ENCODE measurements around the gene BIRC7.

Gene BIRC7

GRCh38 chr20:63241272-63241671 is 5.6 kb downstream of the BIRC7 start:
- H3K9ac ChIP-seq (ENCODE audit: low read length) = no peak overlapping the region
- no peaks in the 10 kb centered on the region for H3K4me1 ChIP-seq (ENCODE audit: insufficient read depth, low read length, severe bottlenecking)
- no peak overlapping the region for H3K4me3 ChIP-seq (ENCODE audit: low read depth, low read length, poor library complexity, severe bottlenecking)
- H3K9me3 ChIP-seq (ENCODE audit: low read length) = no peaks in the 10 kb centered on the region
- no peaks in the 10 kb centered on the region; the same call in 1 of the 2 replicates for H3K27me3 ChIP-seq (ENCODE audit: insufficient read depth, low read length)
- H2AFZ ChIP-seq (ENCODE audit: low read length) = no peak overlapping the region
- H3F3A ChIP-seq (ENCODE audit: insufficient read depth, low read length) = no peaks in the 10 kb centered on the region
- H3K9me2 ChIP-seq (ENCODE audit: low read depth, low read length) = no peaks in the 10 kb centered on the region
- H3K79me2 ChIP-seq (ENCODE audit: insufficient read depth, low read length) = no peaks in the 10 kb centered on the region
- H3K36me3 ChIP-seq (ENCODE audit: insufficient read depth, low read length) = no peaks in the 10 kb centered on the region
- TF ChIP-seq CTCF (IDR thresholded peaks at IDR 0.05; ENCODE audit: low read length) = no peak
- H3K4me2 ChIP-seq (ENCODE audit: low read length) = no peak overlapping the region
- H4K20me1 ChIP-seq (ENCODE audit: insufficient read depth, low read length) = no peaks in the 10 kb centered on the region
- no peak overlapping the region for H3K27ac ChIP-seq (ENCODE audit: low read depth, low read length, poor library complexity, severe bottlenecking)

GRCh38 chr20:63242736-63243135 is 7.0 kb downstream of the BIRC7 start:
- H3K9me3 ChIP-seq (ENCODE audit: low read length) = no peaks in the 10 kb centered on the region
- no peak overlapping the region for H3K4me3 ChIP-seq (ENCODE audit: low read depth, low read length, poor library complexity, severe bottlenecking)
- H3K9me2 ChIP-seq (ENCODE audit: low read depth, low read length) = no peaks in the 10 kb centered on the region
- H3K9ac ChIP-seq (ENCODE audit: low read length) = no peak overlapping the region
- H3K36me3 ChIP-seq (ENCODE audit: insufficient read depth, low read length) = no peaks in the 10 kb centered on the region
- TF ChIP-seq CTCF (IDR thresholded peaks at IDR 0.05; ENCODE audit: low read length) (no peak), EZH2 (IDR thresholded peaks at IDR 0.05; ENCODE audit: borderline replicate concordance, low read length) (no peak)
- no peaks in the 10 kb centered on the region for H3K79me2 ChIP-seq (ENCODE audit: insufficient read depth, low read length)
- H3K4me1 ChIP-seq (ENCODE audit: insufficient read depth, low read length, severe bottlenecking) = no peaks in the 10 kb centered on the region
- H3F3A ChIP-seq (ENCODE audit: insufficient read depth, low read length) = no peaks in the 10 kb centered on the region
- peaks cover 4% of the 10 kb centered on the region; the same call in 1 of the 2 replicates for H3K27me3 ChIP-seq (ENCODE audit: insufficient read depth, low read length)
- H2AFZ ChIP-seq (ENCODE audit: low read length) = no peak overlapping the region
- no peak overlapping the region for H3K4me2 ChIP-seq (ENCODE audit: low read length)
- no peaks in the 10 kb centered on the region for H4K20me1 ChIP-seq (ENCODE audit: insufficient read depth, low read length)
- H3K27ac ChIP-seq (ENCODE audit: low read depth, low read length, poor library complexity, severe bottlenecking) = no peak overlapping the region

GRCh38 chr20:63243604-63244247 is 8.0 kb downstream of the BIRC7 start:
- TF ChIP-seq CTCF (IDR thresholded peaks at IDR 0.05; ENCODE audit: low read length) (no peak), EZH2 (IDR thresholded peaks at IDR 0.05; ENCODE audit: borderline replicate concordance, low read length) (no peak)
- H3K27me3 ChIP-seq (ENCODE audit: insufficient read depth, low read length) = peaks cover 4% of the 10 kb centered on the region; the same call in 1 of the 2 replicates
- no peaks in the 10 kb centered on the region for H3K9me2 ChIP-seq (ENCODE audit: low read depth, low read length)
- no peaks in the 10 kb centered on the region for H3K36me3 ChIP-seq (ENCODE audit: insufficient read depth, low read length)
- no peak overlapping the region for H3K4me3 ChIP-seq (ENCODE audit: low read depth, low read length, poor library complexity, severe bottlenecking)
- no peak overlapping the region for H2AFZ ChIP-seq (ENCODE audit: low read length)
- H3F3A ChIP-seq (ENCODE audit: insufficient read depth, low read length) = no peaks in the 10 kb centered on the region
- no peaks in the 10 kb centered on the region for H3K9me3 ChIP-seq (ENCODE audit: low read length)
- H3K27ac ChIP-seq (ENCODE audit: low read depth, low read length, poor library complexity, severe bottlenecking) = no peak overlapping the region
- no peaks in the 10 kb centered on the region for H3K4me1 ChIP-seq (ENCODE audit: insufficient read depth, low read length, severe bottlenecking)
- H3K79me2 ChIP-seq (ENCODE audit: insufficient read depth, low read length) = no peaks in the 10 kb centered on the region
- no peaks in the 10 kb centered on the region for H4K20me1 ChIP-seq (ENCODE audit: insufficient read depth, low read length)
- H3K9ac ChIP-seq (ENCODE audit: low read length) = no peak overlapping the region
- no peak overlapping the region for H3K4me2 ChIP-seq (ENCODE audit: low read length)

Measured in OCI-LY1 (cell line).